ENCODE data around the gene CAMK2G. TPM values are rescaled to one million over a fixed set of nuclear protein-coding genes. Genes with fewer than 3 reads are reported as not detected.

The CAMK2G gene
- total and polyA plus RNA-seq, 4 donors = 6.8 to 18.3 (median 9.9) TPM

- no peaks in the 10 kb centered on the region for H3K9me3 ChIP-seq (ENCODE audit: control insufficient read depth in 4 of 4, low read length in 3 of 4)
- no peak overlapping the region for H3K9ac ChIP-seq (ENCODE audit: low read depth in 1 of 2, low read length in 2 of 2)
- peak overlapping the region; percentile 23 to 26 for H3K27ac ChIP-seq (ENCODE audit: low read depth in 1 of 2, low read length in 2 of 2)
- TF ChIP-seq RXRA (IDR thresholded peaks at IDR 0.05) (no peak), CTCF (IDR thresholded peaks at IDR 0.05; ENCODE audit: low read depth, low read length, missing input control) (no peak), MAX (IDR thresholded peaks at IDR 0.05) (no peak), SP1 (IDR thresholded peaks at IDR 0.05) (no peak), YY1 (IDR thresholded peaks at IDR 0.05) (no peak), JUND (IDR thresholded peaks at IDR 0.05) (no peak), FOXA1 (IDR thresholded peaks at IDR 0.05) (no peak), TAF1 (conservative IDR thresholded peaks at IDR 0.05) (no peak), EGR1 (IDR thresholded peaks at IDR 0.05; ENCODE audit: low read depth in 2 of 2) (no peak), HNF4A (conservative IDR thresholded peaks at IDR 0.05) (no peak), ATF3 (IDR thresholded peaks at IDR 0.05) (no peak), HNF4G (IDR thresholded peaks at IDR 0.05) (no peak), ZBTB33 (IDR thresholded peaks at IDR 0.05) (no peak), REST (IDR thresholded peaks at IDR 0.05) (no peak), GABPA (IDR thresholded peaks at IDR 0.05 in 1 of 2, conservative IDR thresholded peaks at IDR 0.05 in 1 of 2) (no peak), NR2F2 (IDR thresholded peaks at IDR 0.05) (no peak)
- H3K27me3 ChIP-seq (ENCODE audit: control insufficient read depth in 4 of 4, insufficient read depth in 4 of 4, low read length in 3 of 4) = no peaks in the 10 kb centered on the region
- H3K4me3 ChIP-seq (ENCODE audit: low read depth in 1 of 3, low read length in 3 of 3) = no peak overlapping the region
- peaks cover 9 to 28% (median 18%) of the 10 kb centered on the region in 4 donors for H3K4me1 ChIP-seq (ENCODE audit: control insufficient read depth in 4 of 4, insufficient read depth in 4 of 4, low read length in 3 of 4)
- peaks cover 0 to 3% (median 1%) of the 10 kb centered on the region in 4 donors for H3K36me3 ChIP-seq (ENCODE audit: control insufficient read depth in 4 of 4, insufficient read depth in 3 of 4, low read depth in 1 of 4, low read length in 3 of 4)
- DNase-seq (ENCODE audit: low spot score) = no peak
- 93% methylated on average over 11 of the region's 11 CpGs for WGBS
Observed at GRCh38 chr10:73867871-73868631, 6.3 kb downstream of the CAMK2G start.
